HFFc6 (cell line): ENCODE data around the gene PHRF1. TPM values are rescaled to one million over a fixed set of nuclear protein-coding genes. Genes with fewer than 3 reads are reported as not detected.

Experiments used
- DNase-seq: peaks from one replicate; pipeline ENCODE4 v3.0.0-alpha.2; 2018
- H3K27ac Mint-ChIP-seq: 2 replicates; pipeline ENCODE4 v1.8.0; 2020; ENCODE audit warnings: mild to moderate bottlenecking, mixed read lengths
- H3K27me3 Mint-ChIP-seq: 2 replicates; pipeline ENCODE4 v1.8.0; 2021; ENCODE audit warnings: mild to moderate bottlenecking, moderate library complexity, mixed read lengths; ENCODE audit not compliant: insufficient read depth
- H3K36me3 Mint-ChIP-seq: 2 replicates; pipeline ENCODE4 v1.8.0; 2021; ENCODE audit warnings: low read depth, mixed read lengths
- H3K4me1 Mint-ChIP-seq: 2 replicates; pipeline ENCODE4 v1.8.0; 2020; ENCODE audit warnings: low read depth, mixed read lengths
- H3K4me3 Mint-ChIP-seq: 2 replicates; pipeline ENCODE4 v1.8.0; 2020; ENCODE audit warnings: mild to moderate bottlenecking, moderate library complexity, mixed read lengths
- H3K9me3 Mint-ChIP-seq: 2 replicates; pipeline ENCODE4 v1.8.0; 2020; ENCODE audit warnings: mild to moderate bottlenecking, mixed read lengths
- CTCF ChIP-seq: fragments of 200-600 bp; sonication (generic); IDR thresholded peaks from 2 replicates; pipeline ENCODE4 v1.5.0; 2021; ENCODE audit warnings: antibody characterized with exemption, mild to moderate bottlenecking
- total RNA-seq, 6 experiments: library from RNA; stranded (reverse); fragmentation: NEBNext Ultra II Directional; extraction: Animal tissue kit (Norgen Biotek cat#: 25700); gene quantifications; 2 replicates in 1 of 6; 3 replicates in 5 of 6; pipeline ENCODE4 v1.2.3, GENCODE V29; 2021

The PHRF1 gene
- total RNA-seq, 6 experiments from 2014 or later = 23.8 to 27.5 (median 24.8) TPM

DNA sequence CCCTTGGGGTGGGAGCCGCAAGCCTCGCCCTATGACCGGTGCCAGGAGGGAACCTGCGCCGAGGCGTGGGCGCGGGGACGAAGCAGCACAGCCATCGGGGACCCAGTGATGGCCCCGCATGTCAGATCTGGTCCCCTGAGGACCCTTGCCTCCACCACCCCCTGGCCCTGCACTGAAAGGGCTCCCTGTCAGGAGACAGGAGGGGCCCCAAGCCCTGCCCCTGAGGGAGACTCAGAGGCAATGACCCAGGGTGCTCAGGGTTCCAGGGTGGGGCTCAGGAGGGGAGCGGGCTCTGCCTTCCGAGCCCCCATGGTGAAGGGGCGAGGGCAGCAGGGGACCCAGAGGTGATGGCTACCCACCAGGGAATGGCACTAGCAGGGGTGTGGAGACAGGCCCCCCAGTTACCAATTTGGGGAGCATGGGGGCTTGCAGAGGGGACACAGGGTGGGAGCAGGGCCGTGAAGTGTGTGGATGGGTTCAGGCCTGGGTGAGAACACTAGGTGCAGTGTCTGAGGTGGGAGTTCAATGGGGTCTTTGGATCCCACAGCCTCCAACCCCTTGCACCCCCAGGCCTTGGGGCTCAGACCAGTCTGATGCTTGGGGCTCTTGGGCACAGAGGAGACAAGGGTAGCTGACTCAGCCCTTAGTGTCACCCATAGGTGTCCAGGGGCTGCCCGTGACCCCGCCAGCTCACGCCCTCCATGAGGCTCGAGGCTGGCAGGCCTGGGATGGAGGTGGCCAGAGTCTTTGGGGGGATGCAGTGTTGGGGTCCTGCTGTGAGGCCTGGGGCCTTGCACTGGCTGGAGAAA, 38.4 kb upstream of the PHRF1 start:
- no peak for DNase-seq
- H3K27ac Mint-ChIP-seq = peak overlapping the region; percentile 72
- H3K27me3 Mint-ChIP-seq = peaks cover under 1% of the 10 kb centered on the region
- no peaks in the 10 kb centered on the region for H3K4me1 Mint-ChIP-seq
- 0 out of 2 replicates have a peak overlapping the region, but pooled peaks have one; percentile 11 for H3K4me3 Mint-ChIP-seq
- TF ChIP-seq CTCF = no peak
- H3K9me3 Mint-ChIP-seq = no peaks in the 10 kb centered on the region
- H3K36me3 Mint-ChIP-seq = no peaks in the 10 kb centered on the region

DNA sequence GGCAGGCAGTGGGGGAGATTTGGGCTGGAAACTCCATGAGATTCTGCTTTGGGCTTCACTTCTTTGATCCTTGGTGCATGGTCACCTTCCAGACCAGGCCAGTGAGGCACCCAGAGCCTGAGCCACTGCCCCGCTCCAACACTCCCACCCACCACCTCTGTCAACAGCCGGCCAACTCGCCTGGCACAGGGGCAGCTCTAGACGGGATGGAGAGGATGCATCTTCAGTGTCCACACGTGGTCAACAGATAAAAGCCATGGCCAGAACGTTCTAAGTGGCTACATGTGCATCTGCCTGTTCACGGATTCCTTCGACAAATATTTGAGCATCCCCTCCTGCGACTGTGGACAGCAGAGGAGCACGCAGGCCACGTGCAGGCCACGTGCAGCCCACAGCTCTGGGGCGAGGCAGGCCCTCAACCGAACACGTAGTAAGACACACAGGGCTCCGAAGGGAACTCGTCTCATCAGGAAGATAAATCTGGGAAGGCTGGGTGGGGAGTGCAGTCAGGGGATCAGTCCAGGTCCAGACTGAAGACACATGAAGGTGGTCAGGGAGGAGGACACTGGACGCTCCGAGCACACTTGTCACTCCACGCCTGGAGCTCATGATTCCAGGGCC, 37.7 kb upstream of the PHRF1 start:
- Mint-ChIP-seq H3K27me3 (no peaks in the 10 kb centered on the region; the same call in 1 of the 2 replicates), H3K36me3 (no peaks in the 10 kb centered on the region), H3K4me3 (no peak overlapping the region), H3K27ac (0 out of 2 replicates have a peak overlapping the region, but pooled peaks have one; percentile 72), H3K4me1 (no peaks in the 10 kb centered on the region), H3K9me3 (no peaks in the 10 kb centered on the region)
- DNase-seq = no peak
- no peak for TF ChIP-seq CTCF

- no peaks in the 10 kb centered on the region for H3K9me3 Mint-ChIP-seq
- no peaks in the 10 kb centered on the region; the same call in 1 of the 2 replicates for H3K27me3 Mint-ChIP-seq
- no peak for DNase-seq
- H3K36me3 Mint-ChIP-seq = no peaks in the 10 kb centered on the region
- no peak for TF ChIP-seq CTCF
- H3K4me1 Mint-ChIP-seq = no peaks in the 10 kb centered on the region
- H3K4me3 Mint-ChIP-seq = no peak overlapping the region
- no peak overlapping the region for H3K27ac Mint-ChIP-seq
Observed at GRCh38 chr11:539971-540481, 36.2 kb upstream of the PHRF1 start.

- Mint-ChIP-seq H3K36me3 (no peaks in the 10 kb centered on the region), H3K9me3 (no peaks in the 10 kb centered on the region), H3K27ac (no peak overlapping the region), H3K4me1 (no peaks in the 10 kb centered on the region), H3K4me3 (no peak overlapping the region), H3K27me3 (no peaks in the 10 kb centered on the region; the same call in 1 of the 2 replicates)
- DNase-seq = no peak
- TF ChIP-seq CTCF = no peak
Observed at GRCh38 chr11:540583-541432, 35.5 kb upstream of the PHRF1 start.

DNA sequence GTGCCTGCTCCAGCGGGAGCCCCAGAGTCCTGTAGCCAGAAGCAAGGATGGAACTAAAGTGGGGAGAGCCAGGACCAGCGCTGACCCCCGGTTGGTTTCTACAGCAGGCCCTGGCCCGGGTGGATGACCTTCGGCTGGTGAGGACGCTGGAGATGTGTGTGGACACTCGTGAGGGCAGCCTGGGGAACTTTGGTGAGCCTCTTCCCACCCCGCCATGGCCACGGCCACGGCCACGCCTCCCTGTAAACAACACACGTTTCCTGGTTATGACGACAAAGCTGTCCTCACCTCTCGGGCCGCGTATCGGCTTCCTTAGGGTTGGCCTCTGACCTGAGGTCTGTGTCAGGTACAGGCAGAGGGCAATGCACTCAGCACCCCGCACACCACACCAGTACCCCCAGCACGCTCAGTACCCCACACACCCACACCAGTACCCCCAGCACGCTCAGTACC, 34.8 kb upstream of the PHRF1 start:
- Mint-ChIP-seq H3K9me3 (no peaks in the 10 kb centered on the region), H3K4me1 (no peaks in the 10 kb centered on the region), H3K4me3 (no peak overlapping the region), H3K27me3 (no peaks in the 10 kb centered on the region; the same call in 1 of the 2 replicates), H3K27ac (no peak overlapping the region), H3K36me3 (no peaks in the 10 kb centered on the region)
- no peak for TF ChIP-seq CTCF
- DNase-seq = no peak
